Hindlimb muscle (tissue), 1 donor: ENCODE data around the gene ORC1. TPM values are rescaled to one million over a fixed set of nuclear protein-coding genes. Genes with fewer than 3 reads are reported as not detected.

Source experiments
- DNase-seq: peaks from one replicate; pipeline ENCODE4 v3.0.0-alpha.2; 2013
- polyA plus RNA-seq: library from polyadenylated mRNA; unstranded; fragments of 120-200 nt; gene quantifications from one replicate; pipeline ENCODE4 v1.2.1, GENCODE V29; 2013; ENCODE audit not compliant: insufficient read length

ORC1 gene
- polyA plus RNA-seq, 1 donor, result 2.6 TPM

- DNase-seq, result no peak
Observed at GRCh38 chr1:52341655-52342260, 62.5 kb downstream of the ORC1 start.

GRCh38 chr1:52337439-52337838, 66.8 kb downstream of the ORC1 start:
- no peak for DNase-seq

DNA sequence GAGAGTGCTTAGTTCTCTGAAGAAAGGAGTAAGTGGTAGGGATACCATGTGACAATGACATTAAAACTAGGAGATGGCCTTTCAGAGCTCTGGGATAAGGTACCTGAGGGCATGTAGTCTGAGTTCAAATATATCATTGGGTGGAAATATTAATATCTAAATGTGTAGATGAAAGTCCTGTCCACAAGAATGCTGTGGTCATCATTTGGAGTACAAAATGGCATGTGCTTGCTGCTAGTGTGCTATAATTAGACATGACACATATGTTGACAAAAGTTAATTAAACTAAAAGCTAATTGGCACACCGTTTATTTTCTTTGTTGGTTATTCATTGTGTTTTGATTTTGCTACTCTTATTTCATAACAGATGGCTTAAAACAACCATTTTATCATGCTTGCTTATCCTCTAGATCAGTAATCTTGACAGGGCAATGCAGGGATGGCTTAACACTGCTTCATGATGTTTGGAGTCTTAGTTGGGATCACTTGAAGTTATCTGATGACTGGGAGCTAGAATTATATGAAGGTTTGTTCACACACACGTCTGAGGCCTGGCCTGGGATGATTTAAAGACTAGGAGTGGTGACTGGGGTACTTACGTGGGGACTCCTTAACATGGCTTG, 69.2 kb downstream of the ORC1 start:
- no peak for DNase-seq

- no peak for DNase-seq
Observed at GRCh38 chr1:52332411-52332810, 71.8 kb downstream of the ORC1 start.

- no peak for DNase-seq
Observed at GRCh38 chr1:52328615-52329014, 75.6 kb downstream of the ORC1 start.

GRCh38 chr1:52325786-52326185, 78.4 kb downstream of the ORC1 start:
- no peak for DNase-seq

GRCh38 chr1:52323731-52324130, 80.5 kb downstream of the ORC1 start:
- DNase-seq, result no peak

Other genes starting within 250 kb of the ORC1 start
- 21.3 TPM for gene CC2D1B, start 38.2 kb downstream of the ORC1 start, polyA plus RNA-seq
- 44.6 TPM for gene PRPF38A, start 179 bp upstream of the ORC1 start, polyA plus RNA-seq
- 88.1 TPM for gene TUT4, start 148.7 kb upstream of the ORC1 start, polyA plus RNA-seq
- 136 TPM for gene GPX7, start 197.9 kb upstream of the ORC1 start, polyA plus RNA-seq
- gene SHISAL2A, start 228.7 kb upstream of the ORC1 start, polyA plus RNA-seq, result 5.5 TPM